SK-N-MC (cell line): Measurements from ENCODE around the gene ME3.

Source experiments
- EZH2 ChIP-seq: fragments of 200-600 bp; sonication (generic); IDR thresholded peaks from one replicate; pipeline ENCODE4 v1.6.1; 2017; ENCODE audit warnings: antibody characterized with exemption
- POLR2AphosphoS5 ChIP-seq: IDR thresholded peaks from 2 replicates; pipeline ENCODE4 v1.6.1; 2012; ENCODE audit warnings: mild to moderate bottlenecking, low read depth, low read length, borderline replicate concordance

DNA sequence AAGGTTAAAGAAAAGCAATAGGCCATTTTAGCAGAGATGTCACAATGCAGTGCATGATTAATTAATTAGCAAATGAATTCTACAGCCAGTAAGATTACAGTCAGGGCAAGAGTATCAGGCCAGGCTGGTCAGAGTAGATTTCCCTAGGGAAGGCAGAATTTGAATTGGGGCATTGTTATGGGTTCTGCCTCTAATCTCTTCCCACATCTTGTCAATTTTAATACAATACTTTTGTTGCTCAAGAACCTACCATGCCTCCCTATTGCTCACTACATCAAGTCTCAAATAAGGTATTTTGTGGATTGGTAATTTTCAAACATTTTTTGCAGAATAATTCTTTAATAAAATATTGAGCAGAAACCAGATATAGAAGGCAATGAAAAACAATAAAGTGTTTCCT, 194.1 kb downstream of the ME3 start:
- TF ChIP-seq POLR2AphosphoS5 (no peak), EZH2 (no peak)
